IPS-11a (cell line): ENCODE measurements around the gene CIROP.

ENCODE experiments used
- H3K4me3 ChIP-seq: one replicate; pipeline ENCODE4 v1.5.1; 2013; ENCODE audit warnings: low read depth, low read length, control low read depth

CIROP gene

DNA sequence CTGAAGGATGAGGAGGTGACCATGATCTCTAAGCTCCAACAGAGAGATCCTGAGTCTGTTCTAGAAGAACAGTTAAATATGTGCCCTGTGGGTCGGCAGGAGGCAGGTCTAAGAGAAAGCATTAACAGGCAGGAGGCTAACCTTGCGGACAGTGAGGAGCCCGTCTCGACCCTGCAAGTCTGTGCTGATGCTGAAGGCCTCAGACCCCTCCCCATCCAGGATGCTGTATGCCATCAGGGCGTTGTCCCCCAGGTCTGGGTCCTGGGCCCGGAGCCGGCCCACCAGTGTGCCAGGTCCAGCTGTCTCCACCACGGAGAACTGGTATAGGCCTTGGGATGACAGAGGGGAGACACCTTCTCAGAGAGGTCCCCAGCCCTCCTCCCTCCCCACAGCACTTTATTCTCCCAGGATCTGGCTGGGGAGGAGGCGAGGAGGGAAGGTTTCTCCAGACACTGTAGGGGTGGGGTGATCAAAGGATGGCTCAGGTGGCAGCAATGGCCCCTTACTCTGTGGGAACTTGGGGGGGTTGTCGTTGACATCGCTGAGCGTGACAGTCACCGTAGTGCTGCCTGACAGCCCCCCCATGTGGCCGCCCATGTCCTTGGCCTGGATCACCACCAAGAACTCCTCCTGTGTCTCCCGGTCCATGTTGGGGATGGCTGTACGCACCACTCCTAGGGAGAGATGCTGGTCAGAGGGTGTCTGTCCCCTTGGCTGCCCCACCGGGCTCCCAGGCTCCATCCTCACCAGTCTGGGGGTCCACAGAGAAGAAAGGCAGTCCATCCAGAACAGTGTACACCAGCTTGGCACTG, 50.6 kb downstream of the CIROP start:
- no peak overlapping the region for H3K4me3 ChIP-seq

DNA sequence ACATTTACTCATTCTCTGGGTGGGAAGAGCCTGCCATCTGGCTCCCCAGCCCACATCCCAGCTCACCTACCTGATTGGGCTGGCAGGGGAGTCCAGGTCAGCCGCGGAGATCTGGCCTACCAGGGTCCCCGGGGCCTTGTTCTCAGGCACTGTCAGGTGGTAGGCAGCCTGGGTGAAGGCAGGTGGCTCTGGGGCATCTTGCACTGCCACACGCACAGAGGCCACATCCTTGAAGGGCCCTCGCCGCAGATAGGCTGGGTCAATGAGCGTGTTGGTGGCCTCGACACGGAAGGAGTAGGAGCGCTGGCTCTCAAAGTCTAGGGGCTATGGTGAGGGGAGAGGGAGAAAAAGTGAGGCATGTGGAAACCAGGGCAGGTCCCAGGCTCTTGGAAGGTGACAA, 51.4 kb downstream of the CIROP start:
- no peak overlapping the region for H3K4me3 ChIP-seq

DNA sequence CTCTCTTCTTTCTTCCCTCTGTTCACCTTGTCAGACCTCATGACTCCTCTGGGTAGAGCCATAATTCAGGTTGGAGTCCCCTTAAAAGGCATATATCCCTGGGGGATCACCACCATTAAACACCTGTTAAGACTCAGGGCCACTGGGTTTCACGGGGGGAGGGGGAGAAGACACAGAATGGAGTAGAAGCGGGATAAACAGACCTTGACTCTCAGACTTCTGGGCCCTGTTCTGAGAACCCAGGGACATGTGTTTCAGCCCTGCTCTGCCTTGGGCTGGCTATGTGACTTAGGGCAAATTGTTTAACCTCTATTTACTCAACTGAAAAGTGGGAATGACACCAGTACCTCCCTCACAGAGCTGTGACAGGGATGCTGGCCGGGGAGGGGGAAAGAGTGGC, 52.1 kb downstream of the CIROP start:
- H3K4me3 ChIP-seq, result no peak overlapping the region

DNA sequence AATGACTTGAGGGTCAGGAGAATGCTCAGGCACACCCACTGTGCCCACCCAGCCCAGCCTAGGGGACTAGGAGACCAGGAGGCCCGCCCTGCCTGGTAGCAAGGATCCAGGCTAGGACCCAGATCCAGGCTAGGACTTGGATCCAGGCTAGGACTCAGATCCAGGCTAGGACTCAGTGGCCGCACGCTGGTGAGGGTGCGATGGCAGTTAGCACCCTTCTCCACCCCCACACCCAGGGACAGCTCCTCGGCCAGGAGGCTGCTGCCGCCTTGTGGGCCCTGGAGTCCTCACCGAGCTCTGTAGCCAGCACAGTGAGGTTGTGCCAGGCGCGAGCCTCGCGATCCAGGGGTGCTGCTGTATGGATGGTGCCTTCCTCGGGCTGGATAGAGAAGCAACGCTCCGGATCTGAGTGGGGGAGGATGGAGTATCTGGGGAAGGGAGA, 52.6 kb downstream of the CIROP start:
- H3K4me3 ChIP-seq, result no peak overlapping the region

DNA sequence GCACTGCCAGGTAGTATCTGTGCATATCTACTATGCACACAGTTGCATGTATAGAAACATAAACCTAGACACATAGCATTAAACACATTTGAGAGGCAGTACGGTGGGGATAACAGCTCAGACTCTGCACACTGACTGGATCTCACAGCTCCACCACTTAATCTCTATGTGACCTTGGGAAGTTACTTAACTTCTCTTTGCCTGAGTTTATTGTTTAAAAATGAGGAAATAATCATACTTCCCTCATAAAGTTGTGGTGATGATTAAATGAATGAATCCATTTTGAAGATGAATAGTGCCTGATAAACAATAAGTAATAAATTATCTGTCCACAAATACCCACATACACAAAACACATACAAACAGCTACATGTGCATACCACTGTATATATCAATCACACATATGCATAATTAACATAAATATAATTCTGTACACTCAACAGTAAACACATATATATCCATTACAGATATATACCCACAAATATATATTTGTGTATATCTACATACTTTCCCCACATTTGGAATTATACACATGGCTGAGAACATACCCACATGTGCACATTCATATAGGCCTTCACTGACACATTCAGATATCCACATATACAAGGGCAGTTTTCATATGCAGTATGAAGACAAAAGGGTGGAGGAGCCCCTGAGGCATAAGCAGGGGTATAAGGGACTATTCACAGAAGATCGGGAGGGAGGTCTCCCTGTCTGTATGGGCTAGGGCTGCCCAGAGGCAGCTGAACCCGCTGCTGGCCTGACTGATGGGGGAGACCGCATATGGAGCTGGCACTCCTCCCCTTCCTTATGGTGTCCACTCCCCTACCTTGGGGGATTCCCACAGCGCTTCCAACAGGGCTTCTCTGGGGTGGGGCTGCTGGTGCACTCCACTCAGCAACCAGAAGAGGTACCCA, 53.4 kb downstream of the CIROP start:
- no peak overlapping the region for H3K4me3 ChIP-seq
